HG03025 (cell line): ENCODE results near the gene ASTE1.
"Not testable (repeated sequence)": the region's sequence is repeated elsewhere in the genome, so short reads cannot be mapped to it uniquely, and the experiment has no call there.

Source experiments
- ATAC-seq: cut with Tn5 transposase; IDR thresholded peaks from one replicate; pipeline ENCODE4 v1.9.1; 2021; ENCODE audit warnings: mild to moderate bottlenecking, moderate library complexity; ENCODE audit not compliant: unreplicated experiment, low FRiP score

The ASTE1 gene

DNA sequence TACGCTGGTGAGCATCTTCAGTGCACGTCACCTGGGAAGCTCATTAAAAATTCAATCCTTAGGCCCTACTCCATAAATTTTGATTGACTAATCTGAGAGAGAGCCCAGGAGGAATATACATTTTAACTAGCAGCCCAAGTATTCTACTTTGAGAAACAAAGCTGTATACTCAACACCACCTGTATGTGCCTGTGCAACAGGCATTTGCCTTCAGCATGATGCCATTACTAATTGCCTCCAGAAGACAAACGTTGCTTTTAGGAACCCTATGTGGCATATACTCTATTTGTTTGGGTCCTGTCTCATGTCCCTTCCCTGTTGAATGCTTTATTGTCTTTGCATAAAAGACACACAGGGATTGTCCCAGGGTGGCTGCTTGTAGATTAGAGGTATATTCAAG, 7.7 kb downstream of the ASTE1 start:
- ATAC-seq = no peak

DNA sequence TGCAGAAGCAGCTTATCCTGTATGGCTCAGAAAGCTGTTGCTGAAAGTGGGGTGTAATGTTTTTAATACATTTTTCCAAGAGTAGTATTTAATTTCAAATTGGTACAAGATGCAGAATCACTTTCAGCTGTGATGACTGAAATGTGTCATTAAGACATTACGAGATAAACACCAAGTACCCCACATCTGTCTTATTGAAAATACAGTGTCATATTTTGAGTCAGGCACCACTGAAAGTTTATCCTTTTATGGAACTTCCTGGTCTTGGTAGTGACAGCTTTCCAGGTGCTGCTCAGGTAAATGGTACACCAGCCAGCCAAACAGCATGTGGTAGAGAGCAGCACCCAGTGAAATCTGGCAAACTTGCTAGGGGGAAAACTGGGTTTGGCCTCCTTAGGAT, 16.9 kb downstream of the ASTE1 start:
- ATAC-seq = no peak

DNA sequence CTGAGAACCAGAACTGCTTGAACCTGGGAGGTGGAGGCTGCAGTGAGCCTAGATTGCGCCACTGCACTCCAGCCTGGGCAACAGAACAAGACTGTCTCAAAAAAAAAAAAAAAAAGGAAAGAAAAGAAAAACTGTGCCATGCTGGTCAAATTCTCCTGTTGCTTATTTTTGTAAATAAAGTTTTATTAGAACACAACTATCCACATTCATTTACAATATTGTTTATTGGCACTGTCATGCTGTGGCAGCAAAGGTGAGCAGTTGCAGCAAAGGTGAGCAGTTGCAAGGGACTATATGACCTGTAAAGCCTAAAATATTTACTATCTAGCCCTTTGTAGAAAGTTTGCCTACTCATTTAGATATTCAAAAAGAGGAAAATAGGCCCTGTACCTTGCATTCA, 18.3 kb downstream of the ASTE1 start:
- ATAC-seq = no peak

DNA sequence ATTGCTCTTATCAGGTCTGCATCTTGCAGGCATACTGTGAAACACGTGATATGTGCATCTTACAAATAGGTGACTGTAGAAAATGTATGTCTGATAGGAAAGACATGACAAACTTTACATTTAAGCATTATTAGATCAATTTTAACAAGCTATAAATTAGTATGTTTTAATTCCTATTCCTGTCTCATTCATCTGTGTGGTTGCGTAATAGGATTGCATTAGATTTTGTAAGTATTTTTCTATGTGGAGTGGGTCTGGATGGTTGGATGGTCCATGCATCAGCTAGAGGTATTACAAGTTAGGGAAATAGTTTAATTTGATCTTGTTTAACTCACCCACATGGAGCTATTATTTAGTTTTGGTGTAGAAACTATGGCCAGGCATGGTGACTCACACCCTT, 18.8 kb downstream of the ASTE1 start:
- no peak for ATAC-seq

DNA sequence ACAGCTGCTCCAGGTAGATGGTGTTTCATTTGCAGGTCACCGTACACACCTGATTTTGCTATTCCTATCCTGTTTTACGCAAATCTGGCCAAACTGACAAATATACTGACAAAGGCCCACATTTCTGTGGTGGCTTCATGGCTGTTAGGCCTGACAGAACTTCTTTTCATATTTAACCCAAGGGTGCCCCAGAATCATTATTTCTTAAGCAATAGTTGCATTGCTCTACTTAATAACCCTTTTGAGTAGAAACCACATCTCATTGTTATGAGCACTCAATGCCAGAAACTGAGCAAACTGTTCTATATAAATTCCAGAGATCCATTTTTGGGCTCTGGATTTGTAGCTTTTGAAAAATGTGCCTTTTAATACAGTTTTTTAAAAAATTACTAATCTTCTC, 19.4 kb downstream of the ASTE1 start:
- ATAC-seq = no peak

DNA sequence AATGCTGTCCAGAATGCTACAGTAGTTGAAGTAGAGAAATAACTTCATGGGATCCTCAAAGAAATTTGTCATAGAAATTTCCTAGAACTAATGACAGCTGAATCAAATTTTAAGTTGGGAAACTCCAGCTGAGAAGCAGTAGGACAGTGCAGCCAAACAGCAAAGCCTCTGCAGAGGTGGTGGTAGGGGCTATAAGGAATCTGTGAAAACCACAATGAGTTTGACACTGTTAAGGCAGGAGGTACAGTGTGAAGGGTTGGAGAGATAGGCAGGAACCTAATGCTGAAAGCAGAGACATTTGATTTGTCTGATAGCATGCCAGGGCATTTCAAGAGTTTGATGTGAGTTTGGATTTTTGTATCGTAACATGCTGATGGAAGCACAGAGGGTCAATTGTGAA, 22.0 kb downstream of the ASTE1 start:
- ATAC-seq = no peak

DNA sequence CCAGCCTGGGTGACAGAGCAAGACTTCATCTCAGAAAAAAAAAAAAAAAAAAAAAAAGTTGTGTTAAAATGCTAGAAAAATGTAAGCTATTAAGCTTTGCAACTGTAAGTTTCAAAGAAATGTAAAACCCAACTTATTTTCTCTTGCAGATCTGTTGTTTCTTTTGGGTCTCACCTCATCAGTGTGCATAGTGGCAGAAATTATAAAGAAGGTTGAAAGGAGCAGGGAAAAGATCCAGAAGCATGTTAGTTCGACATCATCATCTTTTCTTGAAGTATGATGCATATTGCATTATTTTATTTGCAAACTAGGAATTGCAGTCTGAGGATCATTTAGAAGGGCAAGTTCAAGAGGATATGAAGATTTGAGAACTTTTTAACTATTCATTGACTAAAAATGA, 25.6 kb downstream of the ASTE1 start:
- ATAC-seq = no peak

DNA sequence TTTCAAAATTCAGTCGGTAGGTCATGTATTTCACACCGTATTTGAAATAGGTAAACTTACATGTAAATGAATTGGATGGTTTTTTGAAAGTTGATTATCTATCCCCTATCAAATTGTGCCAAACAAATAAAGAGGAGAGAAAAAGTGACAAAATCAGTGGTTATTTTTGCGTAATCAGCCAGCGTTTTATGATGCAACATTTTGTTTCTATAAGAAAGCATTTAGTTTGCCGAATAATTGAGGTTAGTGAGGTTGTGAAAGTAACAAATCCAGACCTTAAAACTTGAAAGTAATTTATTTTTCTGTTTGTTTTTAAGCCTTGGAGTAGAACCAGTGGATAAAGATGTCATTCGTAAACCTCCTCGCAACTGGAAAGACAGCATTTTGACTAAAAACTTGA, 29.3 kb downstream of the ASTE1 start:
- ATAC-seq = no peak

DNA sequence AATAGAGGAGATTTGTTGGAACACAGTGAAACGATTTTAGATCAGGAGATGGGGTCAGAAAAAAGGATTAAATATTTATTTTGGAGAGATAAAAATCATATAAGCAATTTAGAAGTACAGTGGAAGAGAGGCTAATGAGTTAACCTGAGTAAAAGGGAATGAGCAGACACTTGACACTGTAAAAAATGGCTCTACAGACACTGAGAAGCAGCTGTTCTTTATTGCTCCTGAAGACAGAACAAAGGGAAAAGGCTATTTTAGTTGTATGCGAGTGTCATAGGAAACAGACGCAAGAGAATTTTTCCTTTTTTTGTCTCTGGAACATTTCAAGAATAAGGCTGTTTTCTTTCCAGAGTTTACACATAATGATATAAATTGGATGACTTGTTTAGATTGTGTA, 34.3 kb downstream of the ASTE1 start:
- no peak for ATAC-seq

DNA sequence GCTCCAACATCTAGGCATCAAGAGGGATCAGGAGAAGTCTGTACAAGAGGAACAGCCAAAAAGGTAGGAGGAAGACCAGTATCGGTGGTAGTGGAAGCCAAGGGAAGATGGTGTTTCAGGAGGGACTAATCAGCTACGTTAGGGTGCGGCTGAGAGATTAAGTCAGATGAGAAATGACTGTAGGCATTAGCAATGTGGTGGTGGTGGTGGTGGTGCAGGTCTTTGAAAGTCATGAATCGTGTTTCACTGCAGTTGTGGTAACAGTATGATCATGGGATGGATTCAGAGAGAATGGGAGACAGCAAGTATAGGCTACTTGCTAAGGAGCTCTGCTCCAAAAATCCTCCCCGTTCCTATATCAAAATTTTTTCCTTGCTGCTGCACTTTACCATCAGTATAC, 35.5 kb downstream of the ASTE1 start:
- ATAC-seq = no peak

DNA sequence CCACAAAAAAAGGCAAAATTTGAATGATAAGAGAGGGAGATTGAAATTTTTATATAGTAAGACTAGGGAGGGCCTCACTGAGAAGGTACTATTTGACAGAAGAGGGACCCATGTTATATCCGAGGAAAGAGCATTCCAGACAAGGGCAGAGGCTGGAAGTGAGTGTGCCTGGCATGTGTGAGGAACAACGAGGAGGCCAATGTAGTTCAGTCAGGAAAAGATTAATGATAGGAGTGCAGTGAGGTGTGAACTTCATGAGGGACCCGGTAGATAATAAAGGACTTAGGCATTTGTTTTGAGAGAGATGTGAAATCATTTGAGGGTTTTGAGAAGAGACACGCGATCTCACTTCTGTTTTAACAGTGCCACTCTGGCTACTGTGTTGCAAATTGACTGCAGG, 36.3 kb downstream of the ASTE1 start:
- ATAC-seq = no peak

DNA sequence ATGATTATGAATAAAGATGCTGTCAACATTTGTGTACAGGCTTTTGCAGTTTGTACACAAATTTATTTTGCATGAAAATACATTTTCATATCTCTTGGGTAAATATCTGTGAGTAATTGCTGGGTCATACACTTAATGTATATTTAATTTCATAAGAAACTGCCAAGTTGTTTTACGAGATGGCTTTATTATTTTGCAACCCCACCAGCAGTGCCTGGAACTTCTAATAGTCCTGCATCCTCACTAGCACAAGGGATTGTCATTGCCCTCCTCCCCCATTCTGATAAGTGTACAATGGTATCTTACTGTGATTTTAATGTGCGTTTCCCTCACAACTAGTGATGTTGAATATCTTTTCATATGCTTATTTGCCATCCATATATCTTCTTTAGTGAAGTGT, 45.2 kb downstream of the ASTE1 start:
- no peak for ATAC-seq

DNA sequence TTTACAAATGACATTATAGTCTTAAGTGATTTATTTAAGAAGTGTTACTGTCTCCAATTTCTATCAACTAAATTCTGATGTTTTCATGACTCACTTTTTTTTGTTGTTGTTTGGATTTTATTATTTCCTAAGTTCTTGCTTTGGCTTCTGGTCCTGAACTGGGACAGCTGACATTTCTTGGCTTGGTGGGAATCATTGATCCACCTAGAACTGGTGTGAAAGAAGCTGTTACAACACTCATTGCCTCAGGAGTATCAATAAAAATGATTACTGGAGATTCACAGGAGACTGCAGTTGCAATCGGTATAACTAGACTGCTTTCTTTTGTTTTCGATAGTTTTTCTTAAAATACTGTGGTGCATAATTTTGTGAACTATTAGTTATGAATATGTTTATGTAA, 47.5 kb downstream of the ASTE1 start:
- ATAC-seq = no peak

DNA sequence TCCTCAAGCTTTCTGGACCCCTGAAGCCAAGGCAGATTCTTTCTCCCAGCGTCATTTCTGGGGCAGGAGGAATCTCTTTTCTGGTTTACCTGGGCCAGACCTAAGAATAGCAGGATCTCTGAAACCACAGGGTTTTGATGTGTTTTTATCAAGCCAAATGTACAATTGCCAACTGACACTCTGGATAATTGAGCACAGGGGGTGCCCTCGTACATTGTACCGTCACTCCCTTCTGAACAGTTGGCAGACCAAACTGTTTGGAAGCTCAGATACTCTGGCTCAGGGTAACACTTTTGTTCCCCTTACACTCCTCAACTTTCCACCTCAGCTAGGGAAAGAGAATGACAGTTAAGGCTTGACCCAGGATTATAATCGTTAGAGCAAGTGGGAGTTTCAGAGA, 49.9 kb downstream of the ASTE1 start:
- no peak for ATAC-seq

DNA sequence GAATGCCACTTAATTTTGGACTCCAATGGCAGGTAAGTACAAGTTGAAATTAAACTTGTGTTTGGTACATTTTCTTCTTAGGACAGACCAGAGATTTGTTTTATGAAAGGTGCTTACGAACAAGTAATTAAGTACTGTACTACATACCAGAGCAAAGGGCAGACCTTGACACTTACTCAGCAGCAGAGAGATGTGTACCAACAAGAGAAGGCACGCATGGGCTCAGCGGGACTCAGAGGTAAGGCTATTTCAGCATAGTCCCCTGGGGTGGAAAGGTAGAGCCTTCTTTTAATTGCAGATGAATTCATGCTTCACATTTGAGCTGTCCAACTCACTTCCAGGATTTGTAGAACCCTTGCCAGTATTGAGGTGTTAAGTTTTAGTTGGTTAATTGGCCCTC, 51.4 kb downstream of the ASTE1 start:
- ATAC-seq = no peak

DNA sequence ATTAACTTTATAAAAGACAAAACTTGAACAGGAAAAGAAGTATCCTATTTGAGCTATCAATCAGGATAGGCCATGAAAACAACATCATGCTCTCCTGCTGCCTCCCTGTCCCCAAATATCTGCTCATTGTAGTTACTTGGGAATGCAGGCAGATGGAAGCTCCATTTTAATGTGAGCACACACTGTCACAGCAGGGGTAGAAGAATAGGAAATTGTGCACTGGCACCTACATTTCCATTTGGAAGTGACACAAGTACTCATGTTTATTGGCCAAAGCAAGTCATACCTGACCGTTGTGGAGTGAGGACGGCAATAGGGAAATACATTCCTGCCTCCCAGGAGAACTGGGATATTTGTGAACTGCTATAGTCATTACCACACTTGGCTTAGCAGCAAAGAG, 52.4 kb downstream of the ASTE1 start:
- no peak for ATAC-seq

DNA sequence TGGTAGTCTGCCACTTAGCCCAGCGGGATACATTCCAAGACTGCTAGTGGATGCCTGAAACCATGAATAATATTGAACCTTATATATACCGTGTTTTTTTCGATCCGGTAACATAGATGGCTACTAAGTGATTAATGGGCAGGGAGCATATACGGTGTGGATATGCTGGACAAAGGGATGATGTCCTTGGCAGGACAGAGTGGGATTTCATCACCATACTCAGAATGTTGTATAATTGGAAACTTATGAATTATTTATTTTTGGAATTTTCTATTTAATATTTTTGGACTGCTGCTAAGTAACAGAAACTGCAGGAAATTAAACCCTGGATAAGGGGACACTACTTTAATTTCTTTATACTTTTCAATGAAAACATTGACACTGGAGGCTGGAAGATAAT, 53.2 kb downstream of the ASTE1 start:
- no peak for ATAC-seq

DNA sequence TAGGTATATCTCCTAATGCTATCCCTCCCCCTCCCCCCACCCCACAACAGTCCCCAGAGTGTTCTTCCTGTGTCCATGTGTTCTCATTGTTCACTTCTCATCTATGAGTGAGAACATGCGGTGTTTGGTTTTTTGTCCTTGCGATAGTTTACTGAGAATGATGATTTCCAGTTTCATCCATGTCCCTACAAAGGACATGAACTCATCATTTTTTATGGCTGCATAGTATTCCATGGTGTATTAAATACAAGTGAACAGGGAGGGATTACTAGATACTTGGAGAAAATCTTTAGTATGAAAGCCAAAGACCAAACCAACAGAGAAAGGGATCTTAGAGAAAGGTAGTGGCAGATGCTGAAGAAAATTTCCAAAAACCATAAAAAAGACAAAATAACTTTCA, 54.0 kb downstream of the ASTE1 start:
- not testable (repeated sequence) for ATAC-seq

DNA sequence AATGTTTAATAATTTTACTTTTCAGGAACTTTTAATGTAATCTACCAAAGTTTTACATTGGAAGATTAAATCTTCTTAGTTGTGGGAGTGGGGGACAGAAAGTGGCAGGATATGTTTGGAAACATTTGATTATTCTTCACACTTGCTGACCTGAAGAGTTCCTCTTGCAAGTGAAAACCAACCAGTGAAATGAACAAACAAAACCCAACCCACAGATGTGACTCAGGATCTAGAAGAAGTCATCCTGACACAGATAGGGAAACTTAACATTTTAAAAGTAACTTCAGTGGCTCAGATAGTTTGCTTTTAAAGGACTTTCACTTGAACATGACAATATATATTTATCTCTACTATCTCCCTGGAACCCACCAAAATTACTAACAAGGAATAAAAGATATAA, 55.4 kb downstream of the ASTE1 start:
- no peak for ATAC-seq

DNA sequence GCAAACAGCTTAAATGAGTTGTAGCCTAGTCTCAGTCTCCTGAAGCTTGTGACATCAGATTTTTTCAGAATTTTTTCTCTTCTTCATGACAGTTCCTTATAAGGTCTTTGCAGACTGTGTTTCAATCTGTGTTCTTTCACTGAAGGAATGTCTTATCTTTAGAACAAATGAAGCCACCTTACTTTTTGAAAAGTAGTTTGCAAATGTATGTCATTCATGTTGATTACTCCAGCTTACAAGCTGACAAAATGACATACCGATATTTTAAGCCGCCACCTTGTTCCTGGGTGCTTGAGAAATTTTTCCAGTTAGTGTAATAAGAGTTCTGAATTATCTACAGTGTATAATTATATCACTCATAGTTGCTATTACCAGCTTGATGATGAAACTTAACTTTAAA, 57.0 kb downstream of the ASTE1 start:
- no peak for ATAC-seq

DNA sequence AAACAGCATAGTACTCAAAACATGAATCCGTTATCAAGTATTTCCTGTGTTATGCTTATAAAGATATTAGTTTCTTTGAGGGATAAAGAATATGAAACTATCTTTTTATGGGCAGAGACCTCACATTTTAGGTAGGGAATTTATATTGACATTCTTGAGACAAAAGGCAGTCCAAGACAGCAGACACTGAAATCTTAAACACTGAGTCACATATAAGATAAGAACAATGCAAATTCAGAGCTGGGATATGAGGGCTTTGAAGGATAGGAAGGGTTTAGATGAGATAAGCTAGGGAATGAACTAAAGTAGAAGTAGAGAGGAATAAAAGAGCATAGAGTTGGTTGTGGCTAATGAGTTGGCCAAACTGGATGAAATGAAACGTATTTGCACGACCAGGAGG, 58.4 kb downstream of the ASTE1 start:
- no peak for ATAC-seq

DNA sequence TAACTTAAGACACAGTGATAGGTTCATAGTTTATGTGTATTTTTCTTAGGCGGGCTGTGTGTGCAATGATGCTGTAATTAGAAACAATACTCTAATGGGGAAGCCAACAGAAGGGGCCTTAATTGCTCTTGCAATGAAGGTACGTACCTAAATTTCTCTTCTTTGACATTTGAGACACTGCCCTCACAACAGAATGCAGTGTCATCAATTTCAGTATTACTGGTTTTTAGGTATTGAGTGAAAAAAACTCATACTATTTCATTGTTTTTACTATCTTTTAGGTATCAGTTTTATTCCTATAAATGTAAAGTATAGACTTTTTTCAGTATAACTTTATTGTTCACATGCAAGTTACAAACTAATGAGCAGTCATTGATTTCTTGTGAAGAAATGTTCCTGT, 59.3 kb downstream of the ASTE1 start:
- no peak for ATAC-seq

DNA sequence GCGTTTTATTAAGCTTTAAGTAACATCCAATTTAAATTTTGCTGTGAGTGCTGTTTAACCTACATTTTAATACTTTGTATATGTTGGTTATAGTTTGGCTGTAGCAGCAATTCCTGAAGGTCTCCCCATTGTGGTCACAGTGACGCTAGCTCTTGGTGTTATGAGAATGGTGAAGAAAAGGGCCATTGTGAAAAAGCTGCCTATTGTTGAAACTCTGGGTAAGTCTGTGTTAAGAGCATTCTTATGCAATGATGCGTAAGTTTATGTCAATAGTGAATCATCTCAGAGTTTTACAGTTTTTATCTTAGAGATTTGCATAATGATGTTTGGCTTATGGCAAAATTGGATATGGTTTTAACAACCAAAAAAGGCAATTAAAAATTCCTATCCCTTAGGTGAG, 62.7 kb downstream of the ASTE1 start:
- no peak for ATAC-seq
